GM12874 (cell line): ENCODE measurements around the gene HYDIN.

Experiments used
- TF ChIP-seq, protein P1 (sequence below): IDR thresholded peaks from 2 replicates; pipeline ENCODE4 v1.5.1; 2011; ENCODE audit warnings: low read depth, mild to moderate bottlenecking, control low read depth, low read length, moderate library complexity; ENCODE audit not compliant: insufficient read depth

Gene HYDIN

DNA sequence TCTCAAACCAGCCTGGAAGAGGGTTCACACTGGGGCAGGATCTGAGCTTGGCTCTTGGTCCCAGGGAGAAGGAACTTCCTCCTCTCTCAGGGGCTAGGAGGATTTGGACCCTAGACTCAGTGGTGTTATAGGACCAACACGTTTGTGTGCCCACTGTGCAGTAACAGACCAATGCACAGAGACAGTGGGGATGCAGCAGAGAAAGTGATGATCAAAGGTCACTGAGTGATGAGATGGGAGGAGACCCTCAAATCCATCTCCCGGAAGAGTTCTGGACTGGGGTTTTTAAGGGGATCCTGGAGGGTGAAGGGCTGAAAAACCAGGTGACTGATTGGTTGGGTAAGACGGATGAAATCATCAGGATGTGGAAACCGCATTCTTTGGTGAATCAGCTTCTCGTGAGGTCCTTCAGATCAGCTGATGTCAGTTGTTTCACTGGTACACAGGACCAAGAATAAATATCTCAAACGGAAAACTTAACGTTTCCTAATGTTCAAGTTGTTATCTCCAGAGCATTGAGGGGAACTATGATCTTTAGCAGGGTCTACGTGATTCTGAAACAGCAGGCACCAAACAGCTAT, 426.3 kb downstream of the HYDIN start:
- TF ChIP-seq, protein P1, sequence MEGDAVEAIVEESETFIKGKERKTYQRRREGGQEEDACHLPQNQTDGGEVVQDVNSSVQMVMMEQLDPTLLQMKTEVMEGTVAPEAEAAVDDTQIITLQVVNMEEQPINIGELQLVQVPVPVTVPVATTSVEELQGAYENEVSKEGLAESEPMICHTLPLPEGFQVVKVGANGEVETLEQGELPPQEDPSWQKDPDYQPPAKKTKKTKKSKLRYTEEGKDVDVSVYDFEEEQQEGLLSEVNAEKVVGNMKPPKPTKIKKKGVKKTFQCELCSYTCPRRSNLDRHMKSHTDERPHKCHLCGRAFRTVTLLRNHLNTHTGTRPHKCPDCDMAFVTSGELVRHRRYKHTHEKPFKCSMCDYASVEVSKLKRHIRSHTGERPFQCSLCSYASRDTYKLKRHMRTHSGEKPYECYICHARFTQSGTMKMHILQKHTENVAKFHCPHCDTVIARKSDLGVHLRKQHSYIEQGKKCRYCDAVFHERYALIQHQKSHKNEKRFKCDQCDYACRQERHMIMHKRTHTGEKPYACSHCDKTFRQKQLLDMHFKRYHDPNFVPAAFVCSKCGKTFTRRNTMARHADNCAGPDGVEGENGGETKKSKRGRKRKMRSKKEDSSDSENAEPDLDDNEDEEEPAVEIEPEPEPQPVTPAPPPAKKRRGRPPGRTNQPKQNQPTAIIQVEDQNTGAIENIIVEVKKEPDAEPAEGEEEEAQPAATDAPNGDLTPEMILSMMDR, result no peak

DNA sequence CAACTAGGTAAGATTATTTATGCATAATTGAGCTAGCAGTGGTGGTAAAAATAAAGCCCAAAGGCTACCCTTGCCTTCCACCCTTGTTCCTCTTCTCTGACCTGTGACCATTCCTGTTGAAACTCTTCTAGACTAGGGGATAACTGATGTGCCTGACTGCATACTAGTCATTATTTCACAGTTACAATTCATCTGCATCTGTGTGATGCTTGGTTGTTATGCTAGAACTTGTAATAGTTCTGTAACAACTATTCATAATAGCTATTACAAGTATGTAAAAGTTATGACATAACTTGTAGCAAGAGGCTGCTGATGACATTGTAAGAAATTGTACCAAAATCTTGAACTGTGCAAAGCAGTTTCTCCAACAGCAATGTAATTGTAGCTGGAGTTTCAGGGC, 427.2 kb downstream of the HYDIN start:
- TF ChIP-seq, protein P1, result no peak

DNA sequence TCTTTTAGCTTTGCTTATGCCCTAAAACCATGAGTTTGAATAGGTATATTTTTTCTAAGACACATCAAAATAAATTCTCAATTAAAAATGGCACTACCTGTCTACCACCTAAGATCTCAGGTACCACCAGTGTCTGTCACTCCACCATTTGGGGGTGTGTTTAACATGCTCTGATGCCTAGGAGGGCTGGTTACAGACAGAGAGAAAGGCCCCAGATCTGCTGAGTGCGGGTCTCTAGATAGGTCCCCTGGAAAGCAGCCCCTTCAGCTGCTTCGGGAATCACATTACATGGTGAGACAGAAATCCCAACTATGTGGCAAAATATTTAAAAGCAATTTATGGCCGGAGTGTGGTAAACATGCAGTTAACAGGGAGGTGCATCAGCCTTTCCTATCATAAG, 428.9 kb downstream of the HYDIN start:
- TF ChIP-seq, protein P1, result no peak

DNA sequence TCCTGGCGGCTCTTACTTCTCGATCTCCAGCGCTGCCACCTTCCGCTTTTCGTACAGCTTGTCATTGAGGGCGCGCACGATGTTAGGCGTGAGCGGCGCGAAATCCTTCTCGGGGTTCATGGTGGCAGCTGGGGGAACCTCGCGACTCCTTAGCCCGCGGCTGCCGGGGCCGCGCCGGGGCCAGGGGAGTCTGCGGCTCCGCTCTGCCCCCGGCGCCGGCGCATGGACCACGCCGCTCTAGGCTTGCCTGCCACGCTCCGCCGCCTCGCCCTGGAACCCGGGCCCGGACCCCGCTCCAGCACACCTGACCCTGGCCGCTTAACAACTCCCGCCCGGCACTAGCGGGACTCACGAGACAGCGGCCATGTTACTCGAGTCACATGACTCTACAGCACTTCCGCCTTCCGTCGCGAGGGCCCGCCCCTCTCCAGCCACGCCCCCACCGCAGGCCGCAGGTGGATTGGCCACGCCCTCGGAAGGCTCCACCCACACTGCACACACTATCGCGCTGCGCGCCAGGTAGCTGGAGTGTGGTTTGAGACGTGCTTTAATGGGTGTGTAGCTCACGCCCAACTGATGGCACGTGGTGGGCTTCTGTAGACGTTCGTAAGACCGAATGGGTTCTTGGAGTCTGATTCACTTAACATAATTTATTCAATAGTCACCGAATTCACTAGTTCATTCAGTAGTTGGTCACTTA, 429.6 kb downstream of the HYDIN start, which contains the start of gene VAC14:
Gene VAC14, minus strand, starts transcription at position 378 of the 700 bp plus-strand sequence. Its CDS starts 258 bp downstream, at position 120.
- TF ChIP-seq, protein P1, result no peak

DNA sequence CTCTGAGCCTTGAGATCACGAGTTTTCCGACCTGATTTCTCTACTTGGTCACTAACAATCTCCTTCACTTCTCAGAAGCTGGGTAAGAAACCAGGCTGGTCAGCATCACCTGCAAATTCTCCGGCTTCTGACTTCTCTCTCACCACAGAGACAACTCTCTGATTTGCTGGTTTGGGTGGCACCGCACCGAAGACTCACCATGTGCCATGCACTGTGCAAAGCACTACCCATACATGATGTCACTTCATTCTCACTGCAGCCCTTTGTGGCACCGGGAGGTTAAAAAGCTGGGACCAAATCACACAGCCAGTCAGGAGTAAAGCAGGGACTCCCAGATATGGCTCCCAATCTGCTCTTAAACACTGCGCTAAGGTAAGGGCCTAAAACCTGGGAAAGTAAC, 430.2 kb downstream of the HYDIN start:
- TF ChIP-seq, protein P1, result no peak

DNA sequence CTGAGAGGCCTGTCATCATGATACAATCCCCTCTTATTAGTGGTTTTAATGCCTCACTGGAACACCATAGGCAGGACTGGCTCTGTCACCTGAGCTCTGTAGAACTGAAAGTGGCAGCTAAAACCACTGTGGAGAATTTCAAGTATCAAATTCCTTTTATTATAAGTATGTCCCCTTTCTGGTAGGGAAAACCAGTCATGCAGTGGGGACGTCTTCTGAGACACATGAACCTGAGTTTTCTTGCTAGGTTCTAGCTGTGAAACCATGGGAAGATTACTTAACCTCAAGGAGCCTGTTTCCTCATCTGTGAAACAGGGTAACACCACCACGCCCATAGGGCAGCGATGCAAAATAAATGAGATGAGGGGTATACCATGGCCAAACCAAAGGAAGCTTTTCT, 434.2 kb downstream of the HYDIN start:
- TF ChIP-seq, protein P1, result no peak

DNA sequence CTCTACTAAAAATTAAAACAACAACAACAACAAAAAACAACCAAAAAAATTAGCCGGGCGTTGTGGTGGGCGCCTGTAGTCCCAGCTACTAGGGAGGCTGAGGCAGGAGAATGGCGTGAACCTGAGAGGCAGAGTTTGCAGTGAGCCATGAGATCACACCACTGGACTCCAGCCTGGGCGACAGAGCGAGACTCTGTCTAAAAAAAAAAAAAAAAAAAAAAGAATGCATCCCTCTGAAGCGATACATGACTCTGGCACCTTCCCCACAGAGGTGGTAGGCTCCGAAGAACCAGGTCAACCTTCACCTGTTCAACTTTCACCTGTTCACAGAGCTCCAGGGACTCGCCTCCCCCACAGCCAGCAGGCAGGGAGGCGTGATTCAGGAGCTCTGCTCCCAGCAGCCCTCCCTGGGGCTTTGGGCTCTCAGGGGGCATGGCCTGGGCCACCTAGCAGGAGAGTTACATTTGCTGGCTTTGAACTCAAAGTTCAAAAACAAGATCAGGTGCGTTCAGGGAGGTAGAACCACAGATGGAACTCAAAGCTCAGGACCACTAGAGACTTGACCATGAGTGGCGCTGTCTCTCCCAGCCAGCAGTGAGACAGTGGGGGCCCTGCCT, 435.1 kb downstream of the HYDIN start:
- TF ChIP-seq, protein P1, result no peak
